Measurements from ENCODE around the gene MS4A14. TPM values are rescaled to one million over a fixed set of nuclear protein-coding genes. Genes with fewer than 3 reads are reported as not detected.

MS4A14 gene
- total RNA-seq, 2 experiments from 2014 or later = not detected

DNA sequence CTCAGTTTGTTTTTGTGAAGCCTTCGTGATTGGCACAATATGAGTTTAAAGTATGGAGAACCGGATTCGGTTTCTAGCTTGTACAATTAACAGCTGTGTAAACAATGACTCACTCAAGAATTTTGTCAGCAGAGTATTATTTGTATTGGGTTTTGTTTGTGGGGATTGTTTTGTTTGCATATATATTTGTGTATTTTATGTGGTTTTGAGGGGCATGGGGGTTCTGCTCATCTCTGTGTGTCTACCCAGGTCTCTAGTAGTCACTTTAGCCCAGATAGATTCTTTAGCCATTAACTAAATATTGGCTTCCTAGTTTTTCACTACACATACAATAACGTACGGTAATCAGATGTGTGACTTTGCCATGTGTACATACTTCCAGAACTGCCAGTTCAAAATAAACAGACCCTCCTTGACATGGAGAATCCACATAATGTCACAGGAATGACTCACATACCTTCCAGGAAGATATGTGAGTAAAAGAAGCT is 25.4 kb upstream of the MS4A14 start:
- Histone ChIP-seq H3K4me1 (ENCODE audit: insufficient read depth, low read length) (no peaks in the 10 kb centered on the region), H3K27ac (ENCODE audit: low read depth in 1 of 2, low read length in 2 of 2) (no peak overlapping the region), H3K27me3 (ENCODE audit: control insufficient read depth in 1 of 2, insufficient read depth in 2 of 2, low read length in 2 of 2) (peaks cover 0 to 9% of the 10 kb centered on the region in 2 experiments), H3K9me3 (ENCODE audit: control insufficient read depth in 1 of 2, insufficient read depth in 1 of 2, low read length in 2 of 2) (no peaks in the 10 kb centered on the region), H3K4me3 (ENCODE audit: low read length) (no peak overlapping the region), H3K36me3 (ENCODE audit: insufficient read depth, low read length) (no peaks in the 10 kb centered on the region)
- no peak overlapping the region for H3K4me3 Mint-ChIP-seq
- no peak overlapping the region for H3K27ac Mint-ChIP-seq
- DNase-seq = no peak
- ChIA-PET CTCF (no interaction called here), POLR2A (interaction anchor here (0.7 kb wide), 1 partner anchor 97 kb away, joined by 3 read pairs; no protein-coding TSS in a partner anchor)
- peaks cover 12% of the 10 kb centered on the region for H3K27me3 Mint-ChIP-seq
- no peaks in the 10 kb centered on the region for H3K4me1 Mint-ChIP-seq (ENCODE audit: low read depth)
- TF ChIP-seq, protein P1, sequence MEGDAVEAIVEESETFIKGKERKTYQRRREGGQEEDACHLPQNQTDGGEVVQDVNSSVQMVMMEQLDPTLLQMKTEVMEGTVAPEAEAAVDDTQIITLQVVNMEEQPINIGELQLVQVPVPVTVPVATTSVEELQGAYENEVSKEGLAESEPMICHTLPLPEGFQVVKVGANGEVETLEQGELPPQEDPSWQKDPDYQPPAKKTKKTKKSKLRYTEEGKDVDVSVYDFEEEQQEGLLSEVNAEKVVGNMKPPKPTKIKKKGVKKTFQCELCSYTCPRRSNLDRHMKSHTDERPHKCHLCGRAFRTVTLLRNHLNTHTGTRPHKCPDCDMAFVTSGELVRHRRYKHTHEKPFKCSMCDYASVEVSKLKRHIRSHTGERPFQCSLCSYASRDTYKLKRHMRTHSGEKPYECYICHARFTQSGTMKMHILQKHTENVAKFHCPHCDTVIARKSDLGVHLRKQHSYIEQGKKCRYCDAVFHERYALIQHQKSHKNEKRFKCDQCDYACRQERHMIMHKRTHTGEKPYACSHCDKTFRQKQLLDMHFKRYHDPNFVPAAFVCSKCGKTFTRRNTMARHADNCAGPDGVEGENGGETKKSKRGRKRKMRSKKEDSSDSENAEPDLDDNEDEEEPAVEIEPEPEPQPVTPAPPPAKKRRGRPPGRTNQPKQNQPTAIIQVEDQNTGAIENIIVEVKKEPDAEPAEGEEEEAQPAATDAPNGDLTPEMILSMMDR (IDR thresholded peaks at IDR 0.05) = no peak
- H3K36me3 Mint-ChIP-seq (ENCODE audit: low read depth) = no peaks in the 10 kb centered on the region
- intact Hi-C loops (cut with DNase I, micrococcal nuclease) = no loop called here
- H3K9me3 Mint-ChIP-seq = no peaks in the 10 kb centered on the region
- ATAC-seq (ENCODE audit: poor library complexity) = no peak

DNA sequence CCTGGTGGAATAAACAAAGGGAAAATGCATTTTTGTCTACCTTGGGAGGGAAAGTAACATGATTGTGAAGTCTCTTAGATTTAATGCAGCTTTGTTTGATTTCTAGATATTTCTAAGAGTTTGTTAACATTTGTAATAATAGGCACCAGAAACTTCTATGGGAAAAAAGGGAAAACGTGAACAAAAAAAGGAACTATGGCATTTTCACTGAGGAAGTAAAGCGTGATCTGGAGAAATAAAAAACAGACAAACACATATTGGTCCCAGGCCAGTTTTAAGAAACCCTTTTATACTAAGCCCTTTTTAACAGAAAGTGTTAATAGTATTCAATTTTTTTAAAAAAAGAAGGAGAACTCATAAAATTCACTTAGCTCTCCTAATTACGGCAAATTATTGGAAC is 24.9 kb upstream of the MS4A14 start:
- ATAC-seq (ENCODE audit: poor library complexity) = no peak
- no peak overlapping the region for H3K27ac ChIP-seq (ENCODE audit: low read depth in 1 of 2, low read length in 2 of 2)
- H3K9me3 Mint-ChIP-seq = no peaks in the 10 kb centered on the region
- no peaks in the 10 kb centered on the region for H3K4me1 ChIP-seq (ENCODE audit: insufficient read depth, low read length)
- H3K4me1 Mint-ChIP-seq (ENCODE audit: low read depth) = no peaks in the 10 kb centered on the region
- H3K27me3 ChIP-seq (ENCODE audit: control insufficient read depth in 1 of 2, insufficient read depth in 2 of 2, low read length in 2 of 2) = peaks cover 0 to 9% of the 10 kb centered on the region in 2 experiments
- no peak overlapping the region for H3K4me3 Mint-ChIP-seq
- peaks cover 15% of the 10 kb centered on the region for H3K27me3 Mint-ChIP-seq
- H3K27ac Mint-ChIP-seq = no peak overlapping the region
- intact Hi-C loops (cut with DNase I, micrococcal nuclease) = no loop called here
- no peak for DNase-seq
- CTCF ChIA-PET = no interaction called here
- H3K36me3 Mint-ChIP-seq (ENCODE audit: low read depth) = no peaks in the 10 kb centered on the region
- no peaks in the 10 kb centered on the region for H3K9me3 ChIP-seq (ENCODE audit: control insufficient read depth in 1 of 2, insufficient read depth in 1 of 2, low read length in 2 of 2)
- H3K36me3 ChIP-seq (ENCODE audit: insufficient read depth, low read length) = no peaks in the 10 kb centered on the region
- TF ChIP-seq, protein P1 (IDR thresholded peaks at IDR 0.05) = no peak
- POLR2A ChIA-PET = interaction anchor here (0.7 kb wide), 1 partner anchor 98 kb away, joined by 3 read pairs; no protein-coding TSS in a partner anchor
- H3K4me3 ChIP-seq (ENCODE audit: low read length) = no peak overlapping the region

DNA sequence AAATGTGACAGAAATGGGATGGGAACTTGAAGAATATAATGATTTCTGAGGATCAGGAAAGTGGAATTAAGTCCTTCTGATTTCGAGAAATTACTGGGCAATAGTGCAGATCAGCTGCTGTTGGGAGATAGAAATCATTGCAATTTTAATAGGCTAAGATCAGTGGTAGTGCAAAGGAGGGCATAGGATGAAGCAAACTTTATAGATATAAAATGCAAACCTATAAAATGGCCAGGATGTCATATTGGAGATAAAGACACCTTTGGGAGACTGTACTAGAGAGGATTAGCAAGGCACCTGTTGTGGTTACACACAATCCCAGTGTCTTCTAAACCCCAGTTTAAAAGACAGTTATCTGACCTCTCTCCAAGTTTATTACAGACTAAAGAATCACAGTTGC is 24.4 kb upstream of the MS4A14 start:
- TF ChIP-seq, protein P1 (IDR thresholded peaks at IDR 0.05) = no peak
- CTCF ChIA-PET = interaction anchor here (0.8 kb wide), 1 partner anchor 9 kb away, joined by 3 read pairs; no protein-coding TSS in a partner anchor
- intact Hi-C loops (cut with DNase I, micrococcal nuclease) = no loop called here
- no peaks in the 10 kb centered on the region for H3K4me1 Mint-ChIP-seq (ENCODE audit: low read depth)
- no peak overlapping the region for H3K27ac ChIP-seq (ENCODE audit: low read depth in 1 of 2, low read length in 2 of 2)
- H3K9me3 Mint-ChIP-seq = no peaks in the 10 kb centered on the region
- H3K9me3 ChIP-seq (ENCODE audit: control insufficient read depth in 1 of 2, insufficient read depth in 1 of 2, low read length in 2 of 2) = no peaks in the 10 kb centered on the region
- no peak overlapping the region for H3K4me3 Mint-ChIP-seq
- H3K36me3 Mint-ChIP-seq (ENCODE audit: low read depth) = no peaks in the 10 kb centered on the region
- no peak overlapping the region for H3K27ac Mint-ChIP-seq
- no peak overlapping the region for H3K4me3 ChIP-seq (ENCODE audit: low read length)
- H3K27me3 Mint-ChIP-seq = peaks cover 19% of the 10 kb centered on the region
- no peaks in the 10 kb centered on the region for H3K36me3 ChIP-seq (ENCODE audit: insufficient read depth, low read length)
- POLR2A ChIA-PET = no interaction called here
- no peak for DNase-seq
- H3K4me1 ChIP-seq (ENCODE audit: insufficient read depth, low read length) = no peaks in the 10 kb centered on the region
- H3K27me3 ChIP-seq (ENCODE audit: control insufficient read depth in 1 of 2, insufficient read depth in 2 of 2, low read length in 2 of 2) = peaks cover 0 to 9% of the 10 kb centered on the region in 2 experiments
- ATAC-seq (ENCODE audit: poor library complexity) = no peak
